Measurements from ENCODE around the gene SPTBN1.
A peak's percentile ranks its signal among the peaks of the same experiment; 100 is the strongest.

Gene SPTBN1

GRCh38 chr2:54534221-54534620 is 78.1 kb downstream of the SPTBN1 start:
- no peak for DNase-seq

DNA sequence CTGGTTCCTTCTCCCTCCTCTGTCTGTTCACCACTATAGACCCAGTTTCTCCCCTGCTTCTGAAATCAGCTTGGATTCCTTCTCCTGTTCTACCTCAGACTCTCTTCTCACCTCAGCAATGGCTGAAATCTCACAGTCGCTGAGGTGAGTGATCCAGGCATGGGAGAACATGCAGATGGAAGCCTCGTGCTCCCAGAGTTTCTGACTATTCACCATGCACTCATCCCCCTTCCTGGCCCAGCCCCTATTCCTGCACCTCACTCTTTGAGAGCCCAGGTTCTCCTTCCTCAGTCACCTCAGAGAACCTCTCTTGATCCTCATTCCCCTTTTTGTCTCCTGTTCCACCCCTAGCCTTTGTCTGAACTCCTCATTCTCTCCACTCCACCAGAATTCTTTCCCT is 78.5 kb downstream of the SPTBN1 start:
- DNase-seq, result no peak

GRCh38 chr2:54535599-54536195 is 79.6 kb downstream of the SPTBN1 start:
- no peak for DNase-seq

GRCh38 chr2:54536720-54537119 is 80.6 kb downstream of the SPTBN1 start:
- DNase-seq, result no peak

DNA sequence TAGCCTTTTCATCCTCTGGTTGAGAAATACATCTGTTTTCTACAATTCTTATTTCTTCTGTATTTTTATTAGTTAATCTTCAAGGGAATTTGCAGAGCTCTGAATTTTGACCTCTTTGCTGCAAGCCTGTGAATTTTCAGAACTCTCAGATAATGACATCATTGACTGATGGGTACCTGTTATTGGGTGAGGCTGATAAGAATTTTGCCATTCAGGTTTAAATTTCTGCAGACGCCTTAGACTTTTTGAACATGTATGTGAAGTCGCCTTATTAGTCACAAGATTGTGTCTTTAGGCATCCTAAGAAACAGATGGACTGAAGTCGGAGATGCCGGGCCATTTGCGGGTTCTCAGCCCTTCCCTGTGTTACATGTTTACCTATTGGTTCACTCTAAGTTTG is 82.4 kb downstream of the SPTBN1 start:
- DNase-seq, result no peak

GRCh38 chr2:54539683-54540082 is 83.6 kb downstream of the SPTBN1 start:
- no peak for DNase-seq

- DNase-seq, result no peak
Observed at GRCh38 chr2:54540194-54540593, 84.1 kb downstream of the SPTBN1 start.

DNA sequence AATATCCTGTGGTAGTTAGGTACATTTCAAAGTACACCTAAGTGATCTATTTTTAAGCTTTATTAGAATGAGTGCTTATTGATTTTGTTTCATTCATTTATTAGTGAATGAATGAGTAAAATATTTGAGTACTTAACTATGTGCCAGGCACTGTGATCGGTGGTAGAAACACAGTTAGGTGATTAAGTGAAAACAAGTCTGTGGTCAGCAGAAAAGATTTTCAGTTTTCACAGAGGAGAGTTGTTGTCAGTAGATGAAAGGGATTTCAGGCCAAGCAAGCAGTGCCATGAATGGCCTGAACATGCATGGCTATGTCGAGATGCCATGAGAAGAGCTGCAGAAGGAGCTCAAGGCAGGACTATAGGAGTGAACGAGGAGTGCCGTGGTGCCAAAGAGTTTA is 85.9 kb downstream of the SPTBN1 start:
- no peak for DNase-seq

- no peak for DNase-seq
Observed at GRCh38 chr2:54543733-54544396, 87.7 kb downstream of the SPTBN1 start.

DNA sequence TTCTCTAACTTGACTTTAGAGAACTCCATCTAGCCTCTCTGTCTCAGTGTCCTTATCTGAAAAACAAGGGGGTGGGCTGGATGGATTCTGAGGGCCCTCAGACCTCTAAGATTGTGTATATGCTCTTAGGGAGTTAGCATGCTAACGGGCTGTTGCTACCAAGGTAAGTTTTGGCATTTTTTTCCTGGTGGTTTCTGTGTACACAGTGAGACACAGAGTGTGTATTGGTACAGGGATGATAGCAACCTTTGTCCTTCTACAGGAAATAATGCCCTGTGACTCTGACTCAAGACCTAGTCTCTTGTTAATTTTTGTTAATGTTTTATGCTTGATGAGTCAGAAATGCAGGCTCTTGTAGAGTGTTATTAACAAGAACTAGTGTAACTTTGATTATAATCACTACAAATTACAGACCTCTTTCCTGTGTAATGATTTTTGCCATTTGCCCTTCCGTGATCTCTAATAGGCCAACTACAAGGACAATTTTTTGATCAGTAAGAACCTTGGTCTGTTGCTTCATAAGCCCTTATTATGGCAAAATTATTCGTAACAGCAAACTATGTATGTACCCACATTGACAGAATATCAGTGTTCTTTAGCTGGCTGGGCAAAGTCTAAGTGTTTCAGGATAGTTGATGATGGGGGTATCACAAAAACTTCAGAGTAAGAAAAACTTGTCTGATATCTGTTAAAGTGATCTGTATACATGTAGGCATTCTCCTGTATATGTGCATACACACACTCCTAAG is 89.7 kb downstream of the SPTBN1 start:
- DNase-seq, result no peak

DNA sequence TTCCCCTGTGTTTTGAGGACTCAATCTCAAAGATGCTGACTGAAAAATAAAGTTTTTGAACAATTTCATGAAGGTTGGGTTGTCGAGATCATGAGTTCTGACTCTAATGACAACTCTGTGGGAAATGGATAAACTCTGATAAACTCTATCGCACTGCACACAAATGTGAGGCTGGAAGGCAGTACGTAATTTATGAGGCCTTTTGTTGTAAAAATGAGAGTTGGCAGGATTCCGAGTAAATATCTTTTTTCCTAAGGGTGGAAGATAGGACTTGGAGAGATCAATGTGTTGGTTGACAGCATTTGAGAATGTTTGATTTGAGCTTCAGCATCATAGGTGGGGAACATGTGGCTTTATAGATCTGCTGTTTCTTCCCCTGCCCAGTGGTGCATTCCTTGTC is 90.4 kb downstream of the SPTBN1 start:
- no peak for DNase-seq

DNA sequence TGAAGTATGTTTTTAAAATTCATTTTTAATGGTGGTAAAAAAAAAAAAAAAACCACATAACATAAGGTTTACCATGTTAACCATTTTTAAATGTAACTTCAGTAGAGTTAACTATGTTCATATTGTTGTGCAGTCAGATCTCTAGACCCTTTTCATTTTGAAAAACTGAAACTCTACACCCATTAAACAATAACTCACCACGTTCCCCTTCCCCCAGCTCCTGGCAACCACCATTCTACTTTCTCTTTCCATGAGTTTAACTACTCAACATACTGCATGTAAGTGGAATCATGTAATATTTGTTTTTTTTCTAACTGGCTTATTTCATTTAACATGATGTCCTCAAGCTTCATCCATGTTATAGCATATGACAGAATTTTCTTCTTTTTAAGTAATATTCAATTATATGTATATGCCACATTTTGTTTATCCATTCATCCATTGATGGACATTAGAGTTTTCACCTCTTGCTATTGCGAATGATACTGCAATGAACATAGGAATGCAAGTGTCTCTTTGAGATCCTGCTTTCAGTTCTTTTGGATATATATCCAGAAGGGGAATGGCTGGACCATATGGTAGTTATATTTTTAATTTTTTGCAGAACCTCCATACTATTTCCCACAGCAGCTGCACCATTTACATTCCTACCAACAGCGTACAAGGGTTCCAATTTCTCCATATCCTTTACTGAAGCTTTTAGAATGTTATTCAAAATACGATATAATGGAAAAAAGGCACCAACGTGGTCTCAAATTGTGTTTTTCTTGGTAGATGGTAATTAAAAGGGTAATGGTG is 91.0 kb downstream of the SPTBN1 start:
- no peak for DNase-seq

GRCh38 chr2:54549430-54549829 is 93.3 kb downstream of the SPTBN1 start:
- DNase-seq, result no peak

DNA sequence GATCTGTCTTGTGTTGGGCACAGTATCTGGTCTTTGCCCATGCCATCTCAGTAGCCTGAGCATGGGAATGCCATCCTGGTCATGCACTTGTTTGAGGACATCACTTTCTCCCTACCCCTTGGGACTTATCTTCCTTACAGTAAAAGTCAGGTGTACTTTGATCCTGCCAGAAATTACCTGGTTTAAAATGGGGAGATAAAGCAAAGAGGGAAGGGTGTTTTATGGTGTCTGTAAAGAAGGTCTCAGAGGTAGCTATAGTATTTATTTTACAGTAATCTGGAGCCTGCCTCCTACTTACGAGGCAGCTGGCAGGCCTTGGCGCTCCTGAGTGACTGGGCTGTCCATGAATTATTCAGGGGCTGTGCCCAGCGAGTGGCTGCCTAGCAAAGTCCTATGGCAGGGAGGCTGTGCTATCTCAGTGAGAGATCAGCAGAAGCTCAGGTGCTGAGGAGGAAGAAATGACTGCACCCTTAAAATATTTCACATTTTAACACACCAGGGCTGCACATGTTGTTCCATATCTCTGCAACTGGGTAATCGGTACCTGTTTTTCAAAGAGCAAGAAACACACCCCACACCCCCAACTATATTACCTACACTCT is 93.9 kb downstream of the SPTBN1 start:
- no peak for DNase-seq

DNA sequence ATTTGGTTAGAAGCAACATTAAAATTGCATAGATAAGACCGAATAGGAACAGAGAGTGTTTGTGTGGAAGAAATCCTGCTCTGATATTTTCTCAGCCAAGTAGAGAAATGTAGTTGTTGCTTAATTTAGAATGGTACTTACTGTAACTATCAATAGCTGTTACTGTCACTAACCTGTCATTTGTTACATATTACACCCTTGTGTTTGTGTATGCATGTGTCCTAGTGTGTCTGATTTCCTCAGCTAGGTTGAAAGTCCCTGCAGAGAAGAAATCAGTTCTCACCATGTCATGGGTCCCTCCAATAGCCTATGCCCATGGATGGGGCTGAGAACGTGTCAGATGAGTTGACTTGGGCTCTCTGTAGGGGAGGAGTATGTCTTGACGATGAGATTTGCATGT is 94.4 kb downstream of the SPTBN1 start:
- no peak for DNase-seq

GRCh38 chr2:54551123-54551756 is 95.1 kb downstream of the SPTBN1 start:
- no peak for DNase-seq

- DNase-seq, result no peak
Observed at GRCh38 chr2:54553075-54553474, 96.9 kb downstream of the SPTBN1 start.

- no peak for DNase-seq
Observed at GRCh38 chr2:54553775-54554174, 97.6 kb downstream of the SPTBN1 start.

DNA sequence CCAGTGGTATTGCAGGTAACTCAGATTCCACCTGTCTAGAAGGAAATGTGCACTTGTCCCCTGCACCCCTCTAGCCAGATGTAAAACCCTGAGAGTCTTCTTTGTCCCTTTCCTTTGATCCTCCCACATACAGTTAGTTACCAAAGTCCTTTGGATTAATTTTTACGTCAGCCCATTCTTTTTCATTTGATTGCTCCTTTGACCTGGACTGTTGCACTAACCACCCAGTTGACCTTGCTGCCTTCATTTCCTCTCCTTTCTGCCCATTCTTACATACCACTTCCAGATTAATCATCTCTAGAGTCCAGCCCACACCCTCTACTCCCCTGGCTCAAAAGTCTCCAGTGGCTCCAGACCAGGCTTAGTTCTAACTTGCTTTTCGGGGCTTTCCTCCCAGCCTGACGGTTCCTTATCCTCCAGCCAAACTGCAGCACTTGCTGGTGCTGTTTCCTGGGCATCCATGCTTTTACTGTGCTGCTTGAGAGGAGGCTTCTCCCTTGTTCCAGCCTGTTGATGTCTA is 99.3 kb downstream of the SPTBN1 start:
- no peak for DNase-seq

- DNase-seq, result no peak
Observed at GRCh38 chr2:54556621-54557121, 100.5 kb downstream of the SPTBN1 start.

- DNase-seq, result no peak
Observed at GRCh38 chr2:54557211-54557600, 101.1 kb downstream of the SPTBN1 start.

GRCh38 chr2:54557601-54558187 is 101.6 kb downstream of the SPTBN1 start:
- DNase-seq, result peak; percentile 75

Data from activated CD4-positive, CD25-positive, alpha-beta regulatory T cell treated with anti-CD3 and anti-CD28 coated beads, Interleukin-2, amount 50 U/mL, for 72 hours (primary cell).